A204.1 (cell line): ENCODE data around the gene CORO1A.
"Not testable (repeated sequence)": the region's sequence is repeated elsewhere in the genome, so short reads cannot be mapped to it uniquely, and the experiment has no call there.

Source experiments
- FAIRE-seq: peaks from 2 replicates; lab custom pipeline; 2012; peaks lifted over from hg19 to GRCh38; lab: Jason Lieb, UNC

The CORO1A gene

DNA sequence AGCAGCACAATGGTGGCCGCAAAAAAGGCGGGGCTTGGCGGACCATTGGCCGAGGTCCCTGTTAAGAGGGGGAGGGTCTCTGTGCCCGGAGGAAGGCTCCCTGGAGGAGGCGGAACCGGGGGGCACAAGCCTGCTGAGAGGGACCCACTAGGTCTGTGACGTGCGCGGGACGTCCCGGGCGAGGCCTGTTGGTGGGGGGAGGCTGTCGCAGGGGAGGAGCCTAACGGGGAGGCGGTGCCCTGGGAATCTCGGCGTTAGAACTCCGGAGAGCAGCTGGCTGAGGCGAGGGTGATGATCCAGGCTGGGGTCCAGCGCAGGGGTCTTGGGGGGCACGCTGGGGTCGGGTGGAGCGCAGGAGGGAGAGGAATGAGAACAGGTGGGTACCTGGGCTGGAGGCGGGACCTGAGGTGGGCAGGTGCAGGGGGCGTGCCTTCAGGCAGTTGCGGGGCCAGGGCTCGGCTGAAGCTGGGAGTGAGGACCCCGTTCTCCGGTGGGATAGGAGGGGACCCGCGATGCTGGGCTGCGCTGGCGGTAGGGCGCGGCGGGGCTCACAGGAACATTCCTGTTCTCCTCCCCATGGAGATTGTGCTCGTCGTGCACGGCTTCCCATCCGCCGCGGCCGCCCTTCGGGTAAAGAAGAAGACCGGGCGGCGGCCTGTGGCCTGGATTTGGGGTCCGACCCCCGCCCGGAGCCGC, 22.3 kb downstream of the CORO1A start:
- not testable (repeated sequence) for FAIRE-seq

DNA sequence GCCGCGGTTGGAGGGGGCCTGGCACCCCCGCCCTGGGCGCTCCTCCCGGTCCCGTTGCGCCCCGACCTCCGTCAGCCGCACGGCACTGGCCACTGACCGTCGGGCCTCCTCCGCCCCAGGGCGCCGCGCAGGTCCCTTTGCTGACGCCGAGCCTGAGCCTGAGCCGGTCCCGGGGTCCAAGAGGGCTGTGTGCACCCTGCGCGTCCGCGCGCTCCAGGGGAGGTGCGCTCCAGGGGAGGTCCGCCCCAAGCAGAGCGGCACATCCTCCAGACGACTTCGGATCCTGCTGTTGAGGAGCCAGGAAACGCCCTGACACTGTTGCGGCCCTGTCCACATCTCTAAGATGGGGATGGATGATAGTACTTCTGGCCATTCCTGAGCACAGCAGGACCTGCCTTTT, 22.9 kb downstream of the CORO1A start:
- FAIRE-seq = not testable (repeated sequence)

DNA sequence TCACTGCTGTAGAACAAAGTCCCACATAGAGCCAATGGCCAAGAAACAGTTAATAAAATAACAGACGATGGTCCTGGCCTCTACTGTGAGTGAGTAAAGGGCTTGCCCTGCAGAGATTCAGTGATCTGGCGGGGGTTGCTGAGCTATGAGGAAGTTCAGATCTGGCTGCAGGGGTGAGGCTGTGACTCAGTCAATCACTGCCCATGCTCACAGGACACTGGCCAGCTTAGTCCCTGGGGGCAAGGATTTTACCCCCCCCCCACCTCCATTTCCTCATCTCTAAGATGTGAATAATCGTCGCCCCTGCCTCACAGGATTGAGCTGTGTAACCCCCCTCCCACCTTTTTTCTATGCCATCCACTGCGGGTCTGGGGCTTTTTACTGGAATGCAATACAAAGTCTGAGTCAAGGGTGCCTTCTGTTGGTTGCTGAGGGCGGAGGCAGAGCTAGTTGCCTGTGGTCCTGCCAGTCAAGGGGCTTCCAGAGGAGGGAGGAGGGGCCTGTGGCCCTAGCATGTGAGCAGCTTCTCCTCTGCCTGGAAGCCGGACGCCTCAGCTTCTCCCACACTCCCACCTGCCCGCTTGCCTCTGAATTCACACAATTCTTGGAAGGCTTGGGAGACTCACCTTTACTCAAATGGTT, 23.8 kb downstream of the CORO1A start:
- not testable (repeated sequence) for FAIRE-seq

DNA sequence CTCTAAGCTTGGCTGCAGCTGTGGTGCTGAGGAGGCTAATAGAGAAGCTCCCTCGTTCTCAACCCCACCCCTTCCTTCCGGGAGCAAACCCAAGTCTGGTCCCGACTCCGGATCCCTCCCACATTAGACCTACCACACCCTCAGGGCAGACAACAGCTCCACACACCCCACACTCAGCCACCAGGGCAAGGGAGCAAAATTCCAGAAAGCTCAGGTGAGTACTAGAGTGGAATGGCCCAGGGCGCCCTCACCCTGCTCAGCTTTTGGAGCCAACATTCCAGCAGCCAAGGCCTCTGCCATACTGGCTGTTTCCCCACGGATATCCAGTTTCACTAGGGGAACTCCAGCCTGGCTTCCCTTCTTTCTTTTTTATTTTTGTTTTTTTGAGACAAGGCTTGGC, 25.6 kb downstream of the CORO1A start:
- FAIRE-seq = not testable (repeated sequence)

DNA sequence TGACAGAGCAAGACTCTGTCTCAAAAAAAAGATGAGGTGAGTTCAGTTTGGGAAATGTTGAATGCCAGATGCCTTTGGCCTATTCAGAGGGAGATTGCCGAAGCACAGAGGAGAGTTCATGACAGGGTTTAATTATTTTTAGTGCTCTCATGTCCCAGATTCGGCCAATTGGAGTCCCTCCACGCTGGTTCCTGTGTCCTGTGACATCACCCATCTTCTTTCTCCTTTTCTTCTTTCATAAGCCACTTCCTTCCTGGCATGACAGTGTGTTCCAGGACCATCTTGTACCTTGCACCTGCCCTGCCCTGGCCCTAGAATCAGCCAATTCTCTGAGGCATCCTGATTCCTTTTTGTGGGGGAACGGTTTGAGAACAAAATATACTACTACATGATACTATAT, 28.0 kb downstream of the CORO1A start:
- not testable (repeated sequence) for FAIRE-seq

DNA sequence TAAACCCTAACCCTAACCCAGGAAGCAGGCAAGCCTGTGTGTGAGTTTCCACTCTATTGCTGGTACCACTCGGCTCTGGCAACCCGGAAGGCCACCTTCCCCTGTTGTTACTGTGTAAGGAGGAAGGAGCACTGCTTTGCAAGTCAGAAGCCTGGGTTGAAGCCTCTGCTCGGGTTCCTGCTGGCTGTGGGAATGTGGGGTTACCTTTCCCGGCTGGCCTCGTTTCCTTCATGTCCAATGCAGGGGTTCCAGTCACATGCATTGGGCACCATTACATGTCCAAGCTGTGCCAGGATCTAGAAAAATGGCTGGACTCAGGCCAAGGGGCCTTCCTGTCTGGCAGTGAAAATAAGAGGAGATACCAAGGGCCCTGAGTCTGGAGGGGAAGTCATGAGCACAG, 33.7 kb downstream of the CORO1A start:
- not testable (repeated sequence) for FAIRE-seq
